Activated CD4-positive, alpha-beta memory T cell treated with anti-CD3 and anti-CD28 coated beads for 36 hours (primary cell): ENCODE results near the gene SMPDL3A. TPM values are rescaled to one million over a fixed set of nuclear protein-coding genes. Genes with fewer than 3 reads are reported as not detected.
"Not testable (repeated sequence)": the region's sequence is repeated elsewhere in the genome, so short reads cannot be mapped to it uniquely, and the experiment has no call there.

Experiments used
- CTCF ChIA-PET: fragments of 350-600 bp; sonication (Branson Sonifier 250); formaldehyde crosslinking; loops from one replicate; lab custom pipeline; 2021; ENCODE audit warnings: antibody characterized with exemption, inconsistent platforms; lab: Charles Lee
- POLR2A ChIA-PET: fragments of 350-600 bp; sonication (Branson Sonifier 250); formaldehyde crosslinking; loops from one replicate; lab custom pipeline; 2021; ENCODE audit warnings: antibody characterized with exemption; lab: Charles Lee
- DNase-seq: peaks from one replicate; pipeline ENCODE4 v3.0.0-alpha.2; 2020
- H3K27ac Mint-ChIP-seq: one replicate; pipeline ENCODE4 v1.8.0; 2021; ENCODE audit warnings: mixed read lengths
- H3K27me3 Mint-ChIP-seq: one replicate; pipeline ENCODE4 v1.8.0; 2021; ENCODE audit warnings: mixed read lengths
- H3K36me3 Mint-ChIP-seq: one replicate; pipeline ENCODE4 v1.8.0; 2021; ENCODE audit warnings: mixed read lengths
- H3K4me1 Mint-ChIP-seq: one replicate; pipeline ENCODE4 v1.8.0; 2021; ENCODE audit warnings: low read depth, mixed read lengths
- H3K4me3 Mint-ChIP-seq: one replicate; pipeline ENCODE4 v1.8.0; 2021; ENCODE audit warnings: mild to moderate bottlenecking, mixed read lengths
- H3K9me3 Mint-ChIP-seq: one replicate; pipeline ENCODE4 v1.8.0; 2021; ENCODE audit warnings: mixed read lengths
- intact Hi-C: fragments of 100-400 bp; cut with micrococcal nuclease; formaldehyde crosslinking; loops from one replicate; pipeline ENCODE4 v1.15.1; 2023
- total RNA-seq, 2 experiments: library from RNA; stranded (reverse); gene quantifications; one replicate each; pipeline ENCODE4 v1.2.3, GENCODE V29; 2021

SMPDL3A gene, protein sequence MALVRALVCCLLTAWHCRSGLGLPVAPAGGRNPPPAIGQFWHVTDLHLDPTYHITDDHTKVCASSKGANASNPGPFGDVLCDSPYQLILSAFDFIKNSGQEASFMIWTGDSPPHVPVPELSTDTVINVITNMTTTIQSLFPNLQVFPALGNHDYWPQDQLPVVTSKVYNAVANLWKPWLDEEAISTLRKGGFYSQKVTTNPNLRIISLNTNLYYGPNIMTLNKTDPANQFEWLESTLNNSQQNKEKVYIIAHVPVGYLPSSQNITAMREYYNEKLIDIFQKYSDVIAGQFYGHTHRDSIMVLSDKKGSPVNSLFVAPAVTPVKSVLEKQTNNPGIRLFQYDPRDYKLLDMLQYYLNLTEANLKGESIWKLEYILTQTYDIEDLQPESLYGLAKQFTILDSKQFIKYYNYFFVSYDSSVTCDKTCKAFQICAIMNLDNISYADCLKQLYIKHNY
- under 1 TPM; 0.17 to 0.21 TPM for total RNA-seq

- DNase-seq = peak; percentile 38
- POLR2A ChIA-PET = interaction anchor here (1.0 kb wide), 1 partner anchor 317 kb away, joined by 3 read pairs; the partner anchor contains the start of gene SERINC1
Observed at GRCh38 chr6:122789182-122790027, at the start of gene SMPDL3A. SMPDL3A (plus strand) TSS chr6:122789258; CDS start chr6:122789347, 89 bp downstream.

DNA sequence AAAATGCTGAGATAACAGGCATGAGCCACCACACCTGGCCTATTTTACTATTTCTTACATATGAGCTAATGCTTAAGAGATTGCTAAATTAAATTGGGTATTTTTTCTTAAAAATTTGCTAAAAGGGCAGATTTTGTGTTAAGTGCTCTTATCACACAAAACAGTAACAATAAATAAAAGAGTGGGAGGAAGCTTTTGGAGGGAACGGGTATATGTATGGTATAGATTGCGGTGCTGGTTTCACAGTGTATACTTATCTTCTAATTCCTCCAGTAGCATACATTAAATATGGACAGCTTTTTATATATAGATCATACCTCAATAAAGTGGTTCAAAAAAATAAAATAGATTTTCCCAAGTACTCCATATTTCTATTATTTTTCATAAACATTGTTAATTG, 49.0 kb upstream of the SMPDL3A start:
- H3K4me3 Mint-ChIP-seq = no peak overlapping the region
- H3K36me3 Mint-ChIP-seq = no peaks in the 10 kb centered on the region
- ChIA-PET POLR2A (no interaction called here), CTCF (interaction anchor here (1.0 kb wide), 1 partner anchor 248 kb away, joined by 6 read pairs; no protein-coding TSS in a partner anchor)
- intact Hi-C loops = no loop called here
- no peaks in the 10 kb centered on the region for H3K9me3 Mint-ChIP-seq
- DNase-seq = no peak
- no peaks in the 10 kb centered on the region for H3K4me1 Mint-ChIP-seq
- no peak overlapping the region for H3K27ac Mint-ChIP-seq
- H3K27me3 Mint-ChIP-seq = no peaks in the 10 kb centered on the region

More at GRCh38 chr6:122789182-122790027, at the start of gene SMPDL3A:
- Mint-ChIP-seq H3K4me1 (peaks cover 16% of the 10 kb centered on the region), H3K27me3 (peaks cover 52% of the 10 kb centered on the region), H3K4me3 (peak within 1 kb of the TSS; percentile 77), H3K9me3 (no peaks in the 10 kb centered on the region), H3K27ac (no peak within 1 kb of the TSS), H3K36me3 (no peaks in the 10 kb centered on the region)
- intact Hi-C loops = no loop called here
- CTCF ChIA-PET = interaction anchor here (0.6 to 1.8 kb wide), 3 partner anchors 9 to 50 kb away, joined by 3 to 7 read pairs (median 3); no protein-coding TSS in a partner anchor

DNA sequence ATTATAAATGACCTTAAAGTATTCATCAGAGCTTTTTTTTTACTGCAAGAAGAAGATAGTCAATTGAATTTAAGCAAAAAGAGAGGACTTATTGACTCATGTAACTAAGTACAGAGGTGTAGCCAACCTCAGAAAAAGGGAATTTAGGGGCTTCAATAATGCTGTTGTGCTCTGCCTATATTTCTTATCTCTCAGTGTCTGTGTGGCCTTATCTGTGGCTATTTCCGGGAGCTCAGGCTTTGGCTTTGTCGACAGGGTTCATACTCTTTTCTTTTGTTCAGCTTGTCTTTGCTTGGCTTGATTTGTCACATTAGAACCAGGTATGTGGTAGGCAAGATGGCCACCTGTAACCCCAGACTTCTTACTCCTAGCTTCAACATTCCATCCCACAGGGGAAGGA, 48.1 kb upstream of the SMPDL3A start:
- no peaks in the 10 kb centered on the region for H3K36me3 Mint-ChIP-seq
- ChIA-PET POLR2A (no interaction called here), CTCF (interaction anchor here (1.0 to 1.8 kb wide), 2 partner anchors 99 to 249 kb away, joined by 5 to 6 read pairs; no protein-coding TSS in a partner anchor)
- H3K9me3 Mint-ChIP-seq = no peaks in the 10 kb centered on the region
- no peaks in the 10 kb centered on the region for H3K4me1 Mint-ChIP-seq
- no peak overlapping the region for H3K27ac Mint-ChIP-seq
- no peak overlapping the region for H3K4me3 Mint-ChIP-seq
- DNase-seq = no peak
- intact Hi-C loops = no loop called here
- no peaks in the 10 kb centered on the region for H3K27me3 Mint-ChIP-seq

DNA sequence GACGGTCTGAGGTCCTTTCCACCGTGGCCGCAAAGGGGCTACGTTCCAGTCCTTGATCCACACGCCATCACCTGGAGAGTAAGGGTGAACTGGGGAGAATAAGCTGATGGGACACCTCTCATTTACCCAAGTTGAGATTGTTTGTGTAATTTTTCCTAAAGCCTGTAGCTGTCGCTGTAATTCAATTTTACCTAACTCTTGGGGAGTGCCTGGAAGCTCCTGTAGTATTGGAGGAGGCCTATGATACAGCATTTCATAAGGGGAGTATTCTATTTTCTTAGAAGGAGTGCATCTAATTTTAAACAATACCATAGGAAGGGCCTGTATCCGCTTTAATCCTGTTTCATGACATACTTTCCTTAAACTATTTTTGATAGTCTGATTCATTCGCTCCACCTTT, 44.8 kb upstream of the SMPDL3A start:
- H3K4me3 Mint-ChIP-seq, H3K9me3 Mint-ChIP-seq, POLR2A ChIA-PET, DNase-seq, H3K4me1 Mint-ChIP-seq, H3K36me3 Mint-ChIP-seq, intact Hi-C loops, H3K27me3 Mint-ChIP-seq, H3K27ac Mint-ChIP-seq: not testable (repeated sequence)
- CTCF ChIA-PET = interaction anchor here (2.4 kb wide), 1 partner anchor 95 kb away, joined by 15 read pairs; no protein-coding TSS in a partner anchor

- POLR2A ChIA-PET, H3K4me3 Mint-ChIP-seq, H3K9me3 Mint-ChIP-seq, H3K27me3 Mint-ChIP-seq, H3K27ac Mint-ChIP-seq, intact Hi-C loops, DNase-seq, H3K4me1 Mint-ChIP-seq, H3K36me3 Mint-ChIP-seq: not testable (repeated sequence)
- CTCF ChIA-PET = interaction anchor here (2.4 kb wide), 1 partner anchor 94 kb away, joined by 15 read pairs; no protein-coding TSS in a partner anchor
Observed at GRCh38 chr6:122744856-122745255, 44.2 kb upstream of the SMPDL3A start.

GRCh38 chr6:122746688-122747087, 42.4 kb upstream of the SMPDL3A start:
- Mint-ChIP-seq H3K36me3 (no peaks in the 10 kb centered on the region), H3K4me3 (no peak overlapping the region), H3K9me3 (peaks cover 2% of the 10 kb centered on the region), H3K27me3 (no peaks in the 10 kb centered on the region), H3K27ac (no peak overlapping the region), H3K4me1 (peaks cover 7% of the 10 kb centered on the region)
- intact Hi-C loops = no loop called here
- ChIA-PET POLR2A (no interaction called here), CTCF (no interaction called here)
- no peak for DNase-seq

GRCh38 chr6:122747573-122747972, 41.5 kb upstream of the SMPDL3A start:
- no peak overlapping the region for H3K27ac Mint-ChIP-seq
- no peaks in the 10 kb centered on the region for H3K36me3 Mint-ChIP-seq
- peaks cover 8% of the 10 kb centered on the region for H3K4me1 Mint-ChIP-seq
- POLR2A ChIA-PET = no interaction called here
- CTCF ChIA-PET = no interaction called here
- intact Hi-C loops = no loop called here
- H3K27me3 Mint-ChIP-seq = no peaks in the 10 kb centered on the region
- H3K9me3 Mint-ChIP-seq = peaks cover 2% of the 10 kb centered on the region
- no peak overlapping the region for H3K4me3 Mint-ChIP-seq
- no peak for DNase-seq

DNA sequence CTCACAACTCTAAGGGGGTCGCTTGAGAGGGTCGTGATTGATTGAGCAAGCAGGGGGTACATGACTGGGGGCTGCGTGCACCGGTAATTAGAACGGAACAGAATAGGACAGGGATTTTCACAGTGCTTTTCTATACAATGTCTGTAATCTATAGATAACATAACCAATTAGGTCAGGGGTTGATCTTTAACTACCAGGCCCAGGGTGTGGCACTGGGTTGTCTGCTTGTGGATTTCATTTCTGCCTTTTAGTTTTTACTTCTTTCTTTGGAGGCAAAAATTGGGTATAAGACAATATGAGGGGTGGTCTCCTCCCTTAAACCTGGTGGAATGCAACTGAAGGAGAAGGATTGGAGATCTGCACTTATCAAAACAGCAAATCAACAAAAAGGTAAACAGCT, 40.1 kb upstream of the SMPDL3A start:
- H3K4me1 Mint-ChIP-seq, POLR2A ChIA-PET, H3K4me3 Mint-ChIP-seq, CTCF ChIA-PET, H3K27ac Mint-ChIP-seq, H3K27me3 Mint-ChIP-seq, DNase-seq, H3K36me3 Mint-ChIP-seq, intact Hi-C loops, H3K9me3 Mint-ChIP-seq: not testable (repeated sequence)

DNA sequence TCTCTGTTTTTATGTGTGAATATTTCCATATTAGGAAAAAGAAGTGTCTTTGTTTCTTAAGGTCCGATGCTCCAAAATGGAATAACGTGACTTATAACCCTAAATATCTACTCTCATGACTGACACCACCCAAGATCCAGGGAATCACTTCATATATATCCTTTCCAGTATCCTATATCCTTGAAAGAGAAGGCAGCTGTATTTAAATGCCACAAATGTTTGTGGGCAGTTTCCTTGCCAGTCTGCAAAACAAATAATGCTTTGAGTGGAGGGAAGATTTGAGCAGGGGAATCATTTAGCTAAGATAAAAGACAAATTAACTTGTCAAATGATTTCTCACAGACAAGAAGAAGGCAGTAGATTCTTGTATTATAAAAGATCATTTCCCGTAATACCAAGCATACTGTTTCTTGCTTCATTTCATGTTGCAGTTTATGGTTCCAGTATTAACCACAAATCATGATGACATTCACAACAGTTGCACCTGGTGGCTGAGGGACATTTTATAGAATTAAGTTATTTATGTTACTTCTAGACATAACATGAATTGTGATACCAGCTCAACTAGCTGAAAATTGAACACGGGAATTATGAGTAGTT, 39.5 kb upstream of the SMPDL3A start:
- Mint-ChIP-seq H3K4me1 (peaks cover 8% of the 10 kb centered on the region), H3K27ac (no peak overlapping the region), H3K9me3 (peaks cover 2% of the 10 kb centered on the region), H3K4me3 (no peak overlapping the region), H3K27me3 (no peaks in the 10 kb centered on the region), H3K36me3 (no peaks in the 10 kb centered on the region)
- ChIA-PET POLR2A (no interaction called here), CTCF (no interaction called here)
- DNase-seq = no peak
- intact Hi-C loops = no loop called here

GRCh38 chr6:122751326-122751725, 37.7 kb upstream of the SMPDL3A start:
- Mint-ChIP-seq H3K36me3 (no peaks in the 10 kb centered on the region), H3K9me3 (peaks cover 2% of the 10 kb centered on the region), H3K27me3 (no peaks in the 10 kb centered on the region), H3K4me3 (no peak overlapping the region), H3K4me1 (peaks cover 8% of the 10 kb centered on the region), H3K27ac (no peak overlapping the region)
- ChIA-PET POLR2A (no interaction called here), CTCF (no interaction called here)
- no peak for DNase-seq
- intact Hi-C loops = no loop called here

- Mint-ChIP-seq H3K9me3 (peaks cover 2% of the 10 kb centered on the region), H3K4me1 (peaks cover 8% of the 10 kb centered on the region), H3K36me3 (no peaks in the 10 kb centered on the region), H3K4me3 (no peak overlapping the region), H3K27me3 (no peaks in the 10 kb centered on the region), H3K27ac (no peak overlapping the region)
- ChIA-PET CTCF (no interaction called here), POLR2A (no interaction called here)
- intact Hi-C loops = no loop called here
- no peak for DNase-seq
Observed at GRCh38 chr6:122752459-122752858, 36.6 kb upstream of the SMPDL3A start.
